Heart left ventricle (tissue), 13 donors: ENCODE data around the gene ASCC1.

Source experiments
- CTCF ChIP-seq, 12 donors: fragments of 200-600 bp; sonication (generic) in 4 of 12; IDR thresholded peaks; one replicate each; pipeline versions ENCODE4 v1.5.0 to v1.8.0; 2018 to 2022; ENCODE audit warnings: antibody characterized with exemption in 12 of 12, mild to moderate bottlenecking in 5 of 12
- POLR2A ChIP-seq, 2 donors: fragments of 450-650 bp; IDR thresholded peaks; one replicate each; pipeline ENCODE4 v1.6.1; 2017; ENCODE audit warnings: antibody characterized with exemption in 2 of 2, mild to moderate bottlenecking in 2 of 2, moderate library complexity in 2 of 2
- donor health status: ischemic (EF 13 %, LVEDD 7.1; RV severe dilation, severe dysfunction).
- donor health status: DM: no; HTN: yes; CAD: no.
- donor health status: DM: no; HTN: no; CAD: no.
- donor health status: ischemic (EF 25% LVEDD 6.9; RV normal size, moderate dysfunction).
- donor health status: ischemic (EF 25% LVEDD 5.7; RV mildly dilated, moderate dysfunction).
- donor health status: ischemic (EF 35%, LVEDD 5.7; RV mildly dilated, moderate dysfunction).
- donor health status: nonischemic (EF 11% LVEDD 7.7; RV severe dilation, severe dysfunction).
- donor health status: DM: yes; HTN: yes; CAD: no.
- donor health status: PGD.
- donor health status: ischemic (EF 29% LVEDD 5.4; RV normal size, mild dysfunction).
- donor health status: nonischemic (EF 23%, LVEDD 6.1; RV moderate dilation, normal function).

GRCh38 chr10:72092171-72092924 is 123.7 kb downstream of the ASCC1 start:
- TF ChIP-seq CTCF (IDR thresholded peaks at IDR 0.05) (no peak), POLR2A (IDR thresholded peaks at IDR 0.05) (no peak)
